Measurements from ENCODE around the gene MLYCD. TPM values are rescaled to one million over a fixed set of nuclear protein-coding genes. Genes with fewer than 3 reads are reported as not detected.

Gene MLYCD
- total RNA-seq, 1 donor = 2.6 TPM

- no peak for TF ChIP-seq CTCF (IDR thresholded peaks at IDR 0.05; ENCODE audit: insufficient read depth, low read depth, low read length)
- DNase-seq (ENCODE audit: low read depth) = no peak
- H3K4me3 ChIP-seq (ENCODE audit: low read depth, low read length) = no peak overlapping the region
Observed at GRCh38 chr16:83963277-83964119, 64.6 kb downstream of the MLYCD start.

- no peak for TF ChIP-seq CTCF (IDR thresholded peaks at IDR 0.05; ENCODE audit: insufficient read depth, low read depth, low read length)
- H3K4me3 ChIP-seq (ENCODE audit: low read depth, low read length) = no peak overlapping the region
- DNase-seq (ENCODE audit: low read depth) = no peak
Observed at GRCh38 chr16:83964684-83965443, 65.9 kb downstream of the MLYCD start.

- no peak overlapping the region for H3K4me3 ChIP-seq (ENCODE audit: low read depth, low read length)
- DNase-seq (ENCODE audit: low read depth) = no peak
- no peak for TF ChIP-seq CTCF (IDR thresholded peaks at IDR 0.05; ENCODE audit: insufficient read depth, low read depth, low read length)
Observed at GRCh38 chr16:83965444-83966152, 66.7 kb downstream of the MLYCD start.

GRCh38 chr16:83966153-83966696 lies 67.3 kb downstream of the MLYCD start:
- TF ChIP-seq CTCF (IDR thresholded peaks at IDR 0.05; ENCODE audit: insufficient read depth, low read depth, low read length) = no peak
- DNase-seq (ENCODE audit: low read depth) = no peak
- H3K4me3 ChIP-seq (ENCODE audit: low read depth, low read length) = no peak overlapping the region

GRCh38 chr16:83967091-83967490 lies 68.2 kb downstream of the MLYCD start:
- no peak for TF ChIP-seq CTCF (IDR thresholded peaks at IDR 0.05; ENCODE audit: insufficient read depth, low read depth, low read length)
- no peak for DNase-seq (ENCODE audit: low read depth)
- H3K4me3 ChIP-seq (ENCODE audit: low read depth, low read length) = no peak overlapping the region

- H3K4me3 ChIP-seq (ENCODE audit: low read depth, low read length) = peak within 1 kb of the TSS; percentile 44
- peak; percentile 18 for DNase-seq (ENCODE audit: low read depth)
- TF ChIP-seq CTCF (IDR thresholded peaks at IDR 0.05; ENCODE audit: insufficient read depth, low read depth, low read length) = peak; percentile 53
Observed at GRCh38 chr16:83967838-83968305, 69.0 kb downstream of the MLYCD start, which contains the start of gene NECAB2. TSS of gene NECAB2 (plus strand) at chr16:83968244. CDS start at chr16:83968649, 405 bp downstream.

Data from fibroblast of villous mesenchyme (primary cell).